ENCODE data around the gene SFT2D3.

DNA sequence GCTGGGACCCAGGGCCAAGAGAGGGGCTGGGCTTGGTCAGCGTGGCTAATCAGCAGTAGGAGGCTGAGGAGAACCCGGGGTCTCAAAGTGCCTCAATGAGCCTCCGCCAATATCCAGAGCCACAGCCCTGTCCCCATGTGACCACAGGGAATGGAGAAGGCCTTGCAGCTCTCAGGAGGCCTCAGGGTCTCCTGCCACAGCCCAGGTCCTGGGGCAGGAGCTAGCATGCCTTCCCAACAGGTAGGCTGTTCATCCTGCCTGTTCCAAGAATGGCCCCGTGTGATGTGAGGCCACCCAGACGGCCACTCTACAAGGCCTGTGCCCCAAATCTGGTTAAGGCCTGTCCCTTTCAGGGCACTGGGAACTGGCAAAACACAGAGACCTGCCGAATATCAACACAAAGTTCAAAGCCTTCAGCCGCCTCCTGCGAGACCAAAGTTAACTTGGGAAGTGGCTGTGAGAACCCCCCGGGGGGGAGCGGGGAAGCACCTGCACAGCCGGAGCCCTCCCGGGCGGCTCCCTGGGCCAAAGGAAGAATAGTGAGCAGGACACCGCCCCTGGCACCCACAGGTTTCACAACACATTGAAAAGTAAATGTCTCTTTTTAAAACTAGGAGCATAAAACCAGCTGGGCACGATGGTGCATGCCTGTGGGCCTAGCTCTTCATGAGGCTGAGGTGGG, 21.5 kb upstream of the SFT2D3 start:
- no peak for TF ChIP-seq POLR2A (IDR thresholded peaks at IDR 0.05; ENCODE audit: low read length)
- no peak for TF ChIP-seq GATA1 (IDR thresholded peaks at IDR 0.05; ENCODE audit: low read depth, low read length)

Data from erythroblast (primary cell).